Measurements from ENCODE around the gene PNCK. TPM values are rescaled to one million over a fixed set of nuclear protein-coding genes. Genes with fewer than 3 reads are reported as not detected.
"Not testable (repeated sequence)": the region's sequence is repeated elsewhere in the genome, so short reads cannot be mapped to it uniquely, and the experiment has no call there.

The PNCK gene
- total RNA-seq, 2 donors from 2014 or later: not detected

DNA sequence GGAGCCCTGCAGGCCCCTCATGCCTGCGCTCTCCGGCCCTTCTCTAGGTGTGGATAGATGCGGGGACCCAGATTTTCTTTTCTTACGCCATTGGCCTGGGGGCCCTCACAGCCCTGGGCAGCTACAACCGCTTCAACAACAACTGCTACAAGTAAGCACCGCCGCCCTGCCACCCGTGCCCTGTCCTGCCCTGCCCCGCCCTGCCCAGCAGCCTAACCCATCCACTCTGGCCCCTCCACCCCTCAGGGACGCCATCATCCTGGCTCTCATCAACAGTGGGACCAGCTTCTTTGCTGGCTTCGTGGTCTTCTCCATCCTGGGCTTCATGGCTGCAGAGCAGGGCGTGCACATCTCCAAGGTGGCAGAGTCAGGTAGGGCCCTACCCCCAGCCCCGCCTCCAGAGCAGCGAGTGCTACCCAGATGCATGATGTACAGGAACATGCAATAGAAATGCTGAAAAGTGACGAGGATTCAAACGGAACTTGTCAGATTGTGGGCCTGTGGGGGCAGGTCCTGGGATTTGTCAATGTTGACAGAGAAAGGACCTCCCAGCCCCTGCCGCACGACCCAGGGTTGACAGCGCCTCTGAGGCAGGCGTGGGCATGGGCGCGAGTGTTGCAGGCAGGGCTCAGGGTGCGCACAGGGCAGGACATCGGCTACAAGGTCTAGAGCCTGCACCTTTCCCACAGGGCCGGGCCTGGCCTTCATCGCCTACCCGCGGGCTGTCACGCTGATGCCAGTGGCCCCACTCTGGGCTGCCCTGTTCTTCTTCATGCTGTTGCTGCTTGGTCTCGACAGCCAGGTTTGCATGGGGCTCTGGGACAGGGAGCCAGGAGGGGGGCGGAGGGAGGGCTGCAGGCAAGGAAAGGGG is 19.8 kb upstream of the PNCK start:
- Histone ChIP-seq H3K4me3 (no peak overlapping the region), H3K27me3 (no peaks in the 10 kb centered on the region), H3K4me1 (peaks cover 10% of the 10 kb centered on the region), H3K9me3 (no peaks in the 10 kb centered on the region), H3K36me3 (replicated peaks in 1 of 2; ENCODE audit: insufficient read depth in 1 of 2, low read depth in 2 of 2) (no peaks in the 10 kb centered on the region), H3K27ac (no peak overlapping the region)
- ATAC-seq: no peak
- TF ChIP-seq, protein P1, sequence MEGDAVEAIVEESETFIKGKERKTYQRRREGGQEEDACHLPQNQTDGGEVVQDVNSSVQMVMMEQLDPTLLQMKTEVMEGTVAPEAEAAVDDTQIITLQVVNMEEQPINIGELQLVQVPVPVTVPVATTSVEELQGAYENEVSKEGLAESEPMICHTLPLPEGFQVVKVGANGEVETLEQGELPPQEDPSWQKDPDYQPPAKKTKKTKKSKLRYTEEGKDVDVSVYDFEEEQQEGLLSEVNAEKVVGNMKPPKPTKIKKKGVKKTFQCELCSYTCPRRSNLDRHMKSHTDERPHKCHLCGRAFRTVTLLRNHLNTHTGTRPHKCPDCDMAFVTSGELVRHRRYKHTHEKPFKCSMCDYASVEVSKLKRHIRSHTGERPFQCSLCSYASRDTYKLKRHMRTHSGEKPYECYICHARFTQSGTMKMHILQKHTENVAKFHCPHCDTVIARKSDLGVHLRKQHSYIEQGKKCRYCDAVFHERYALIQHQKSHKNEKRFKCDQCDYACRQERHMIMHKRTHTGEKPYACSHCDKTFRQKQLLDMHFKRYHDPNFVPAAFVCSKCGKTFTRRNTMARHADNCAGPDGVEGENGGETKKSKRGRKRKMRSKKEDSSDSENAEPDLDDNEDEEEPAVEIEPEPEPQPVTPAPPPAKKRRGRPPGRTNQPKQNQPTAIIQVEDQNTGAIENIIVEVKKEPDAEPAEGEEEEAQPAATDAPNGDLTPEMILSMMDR (IDR thresholded peaks at IDR 0.05): no peak
- no peak for TF ChIP-seq POLR2A (IDR thresholded peaks at IDR 0.05)
- 79 to 93% methylated on average over 3 to 8 of the region's 31 CpGs for WGBS, 2 donors
- DNase-seq: no peak
- intact Hi-C loops (cut with DNase I): no loop called here

DNA sequence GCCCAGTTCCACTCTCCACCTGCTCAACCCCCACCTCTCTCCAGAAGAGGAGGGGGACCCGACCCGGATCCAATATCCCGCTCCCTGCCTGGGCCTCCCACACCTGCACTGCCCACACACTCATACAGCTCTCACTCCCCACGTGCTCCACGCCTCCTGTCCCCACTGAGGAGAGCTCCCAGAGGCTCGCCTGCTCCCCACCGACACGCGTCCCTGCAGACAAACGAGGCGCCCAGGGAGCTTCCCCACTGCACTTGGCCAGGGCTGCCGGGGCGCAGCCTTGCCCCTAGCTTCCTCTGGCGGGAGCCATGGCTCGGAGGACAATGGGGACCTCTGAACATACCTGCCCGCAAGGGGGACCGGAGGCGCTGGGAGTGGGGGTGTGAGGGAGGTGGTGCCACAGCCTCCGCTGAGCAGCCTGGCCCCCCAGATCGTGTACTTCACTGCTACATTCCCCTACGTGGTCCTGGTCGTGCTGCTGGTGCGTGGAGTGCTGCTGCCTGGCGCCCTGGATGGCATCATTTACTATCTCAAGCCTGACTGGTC is 19.1 kb upstream of the PNCK start:
- peak in 1 of 4 donors; percentile 72 for DNase-seq
- intact Hi-C loops (cut with DNase I): no loop called here
- TF ChIP-seq, protein P1 (IDR thresholded peaks at IDR 0.05): no peak
- TF ChIP-seq POLR2A (IDR thresholded peaks at IDR 0.05): no peak
- Histone ChIP-seq H3K9me3 (no peaks in the 10 kb centered on the region), H3K36me3 (replicated peaks in 1 of 2; ENCODE audit: insufficient read depth in 1 of 2, low read depth in 2 of 2) (no peaks in the 10 kb centered on the region), H3K27ac (no peak overlapping the region), H3K4me3 (no peak overlapping the region), H3K27me3 (no peaks in the 10 kb centered on the region), H3K4me1 (peaks cover 10% of the 10 kb centered on the region)
- no peak for ATAC-seq
- 31% methylated on average over 8 of the region's 24 CpGs; no CpG with 5 or more reads in 1 of the 2 donors for WGBS, 2 donors

DNA sequence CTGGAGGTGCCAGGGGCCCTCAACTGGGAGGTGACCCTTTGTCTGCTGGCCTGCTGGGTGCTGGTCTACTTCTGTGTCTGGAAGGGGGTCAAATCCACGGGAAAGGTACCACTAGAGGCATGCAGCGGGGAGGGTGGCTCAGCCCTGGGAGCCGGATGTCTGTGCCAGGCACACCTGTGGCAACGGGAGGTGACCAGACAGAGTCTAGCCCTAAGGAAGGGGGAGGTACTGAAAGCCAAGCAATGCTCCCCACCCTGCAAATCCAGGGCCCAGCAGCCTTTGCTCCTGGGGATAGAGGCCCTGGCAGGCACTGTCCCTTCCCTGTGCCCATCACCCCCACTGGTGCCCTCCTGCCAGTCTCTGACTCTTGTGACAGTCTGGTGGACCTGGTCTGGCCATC is 18.4 kb upstream of the PNCK start:
- intact Hi-C loops (cut with DNase I): no loop called here
- TF ChIP-seq, protein P1 (IDR thresholded peaks at IDR 0.05): no peak
- TF ChIP-seq POLR2A (IDR thresholded peaks at IDR 0.05): no peak
- no peaks in the 10 kb centered on the region for H3K9me3 ChIP-seq
- no peak overlapping the region for H3K27ac ChIP-seq
- H3K4me1 ChIP-seq: peaks cover 13% of the 10 kb centered on the region
- no peak for ATAC-seq
- no peak overlapping the region for H3K4me3 ChIP-seq
- 43% methylated on average over 3 of the region's 4 CpGs; no CpG with 5 or more reads in 1 of the 2 donors for WGBS, 2 donors
- H3K36me3 ChIP-seq (replicated peaks in 1 of 2; ENCODE audit: insufficient read depth in 1 of 2, low read depth in 2 of 2): no peaks in the 10 kb centered on the region
- no peak for DNase-seq
- H3K27me3 ChIP-seq: no peaks in the 10 kb centered on the region

DNA sequence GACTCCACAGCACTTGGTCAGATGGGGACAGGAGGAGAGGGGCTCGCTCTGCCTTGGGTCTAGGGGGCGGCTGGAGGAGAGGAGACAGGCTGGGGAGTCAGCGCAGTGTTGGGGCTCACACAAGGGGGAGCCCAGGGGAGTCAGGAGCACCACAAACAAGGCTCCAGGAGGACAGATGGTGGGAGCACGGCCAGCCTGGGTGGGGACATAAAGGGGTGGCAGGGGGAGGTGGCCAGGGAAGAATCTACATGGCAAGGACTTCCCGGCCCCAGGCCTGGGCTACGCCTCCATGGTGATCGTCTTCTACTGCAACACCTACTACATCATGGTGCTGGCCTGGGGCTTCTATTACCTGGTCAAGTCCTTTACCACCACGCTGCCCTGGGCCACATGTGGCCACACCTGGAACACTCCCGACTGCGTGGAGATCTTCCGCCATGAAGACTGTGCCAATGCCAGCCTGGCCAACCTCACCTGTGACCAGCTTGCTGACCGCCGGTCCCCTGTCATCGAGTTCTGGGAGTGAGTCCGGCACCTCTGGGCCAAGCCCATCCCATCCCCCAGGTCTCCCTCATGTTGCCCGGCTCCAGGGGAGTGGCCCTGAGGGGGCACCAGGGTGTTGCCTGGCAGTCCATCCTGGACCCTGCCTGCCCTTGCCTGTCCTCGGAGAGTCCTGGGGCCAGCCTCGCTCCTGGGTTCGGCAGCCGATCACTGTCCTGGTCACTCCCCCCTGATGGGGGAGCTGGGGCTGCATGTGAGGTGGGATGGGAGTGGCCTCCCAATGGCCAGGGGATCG is 17.6 kb upstream of the PNCK start:
- H3K9me3 ChIP-seq; H3K27ac ChIP-seq; H3K4me3 ChIP-seq; ATAC-seq; H3K27me3 ChIP-seq; DNase-seq; intact Hi-C loops (cut with DNase I); H3K36me3 ChIP-seq (replicated peaks in 1 of 2; ENCODE audit: insufficient read depth in 1 of 2, low read depth in 2 of 2): not testable (repeated sequence)
- peaks cover 13% of the 10 kb centered on the region for H3K4me1 ChIP-seq
- 90 to 95% methylated on average over 3 to 9 of the region's 21 CpGs for WGBS, 2 donors

DNA sequence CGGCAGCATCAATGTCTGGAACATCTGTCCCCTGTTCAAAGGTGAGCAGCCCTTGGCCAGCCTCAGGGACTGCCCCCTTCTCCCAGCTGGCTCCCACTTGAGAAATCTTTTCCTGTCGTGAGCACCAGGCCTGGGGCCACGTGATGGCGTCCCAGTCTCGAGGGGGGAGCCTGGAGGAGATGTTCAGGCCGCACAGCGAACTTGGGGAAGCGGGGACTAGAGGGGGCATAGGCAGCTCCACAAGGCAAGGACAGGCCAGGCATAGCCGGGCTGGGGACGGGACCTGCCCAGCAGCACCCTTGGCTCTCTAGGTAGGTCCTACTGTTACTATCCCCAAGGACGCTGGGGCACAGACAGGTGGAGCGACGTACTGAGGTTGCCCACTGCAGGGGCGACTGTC is 16.9 kb upstream of the PNCK start:
- no peak for ATAC-seq
- Histone ChIP-seq H3K9me3 (no peaks in the 10 kb centered on the region), H3K27ac (no peak overlapping the region), H3K4me3 (no peak overlapping the region), H3K36me3 (replicated peaks in 1 of 2; ENCODE audit: insufficient read depth in 1 of 2, low read depth in 2 of 2) (no peaks in the 10 kb centered on the region), H3K27me3 (no peaks in the 10 kb centered on the region), H3K4me1 (peaks cover 13% of the 10 kb centered on the region)
- DNase-seq: no peak
- WGBS, 2 donors: 70 to 92% methylated on average over 4 to 10 of the region's 14 CpGs
- TF ChIP-seq POLR2A (IDR thresholded peaks at IDR 0.05): no peak
- TF ChIP-seq, protein P1 (IDR thresholded peaks at IDR 0.05): no peak
- intact Hi-C loops (cut with DNase I): no loop called here

Data from body of pancreas (tissue), 4 donors.